Muscle layer of colon (tissue), 2 donors: Measurements from ENCODE around the gene ZNF547.
"Not testable (repeated sequence)": the region's sequence is repeated elsewhere in the genome, so short reads cannot be mapped to it uniquely, and the experiment has no call there.

Experiments
- H3K27ac ChIP-seq: one replicate; pipeline ENCODE4 v1.7.0; 2013; ENCODE audit warnings: low read depth, mild to moderate bottlenecking, low read length, moderate library complexity
- H3K27me3 ChIP-seq, 2 donors: one replicate each; pipeline ENCODE4 v1.7.0; 2013; ENCODE audit warnings: low read length in 2 of 2, mild to moderate bottlenecking in 2 of 2; ENCODE audit not compliant: insufficient read depth in 2 of 2, control insufficient read depth in 1 of 2
- H3K36me3 ChIP-seq: one replicate; pipeline ENCODE4 v1.7.0; 2013; ENCODE audit warnings: mild to moderate bottlenecking, low read length; ENCODE audit not compliant: insufficient read depth
- H3K4me1 ChIP-seq: one replicate; pipeline ENCODE4 v1.7.0; 2013; ENCODE audit warnings: mild to moderate bottlenecking, low read length; ENCODE audit not compliant: insufficient read depth
- H3K4me3 ChIP-seq, 2 donors: one replicate each; pipeline ENCODE4 v1.7.0; 2013; ENCODE audit warnings: low read length in 2 of 2, low read depth in 1 of 2, mild to moderate bottlenecking in 1 of 2, moderate library complexity in 1 of 2
- H3K9ac ChIP-seq: one replicate; pipeline ENCODE4 v1.7.0; 2013; ENCODE audit warnings: low read length
- H3K9me3 ChIP-seq: one replicate; pipeline ENCODE4 v1.7.0; 2013; ENCODE audit warnings: mild to moderate bottlenecking, low read length
- donor health status: abdominal sarcoma.
- donor health status: Adenocarcinoma of cecum.

The ZNF547 gene

DNA sequence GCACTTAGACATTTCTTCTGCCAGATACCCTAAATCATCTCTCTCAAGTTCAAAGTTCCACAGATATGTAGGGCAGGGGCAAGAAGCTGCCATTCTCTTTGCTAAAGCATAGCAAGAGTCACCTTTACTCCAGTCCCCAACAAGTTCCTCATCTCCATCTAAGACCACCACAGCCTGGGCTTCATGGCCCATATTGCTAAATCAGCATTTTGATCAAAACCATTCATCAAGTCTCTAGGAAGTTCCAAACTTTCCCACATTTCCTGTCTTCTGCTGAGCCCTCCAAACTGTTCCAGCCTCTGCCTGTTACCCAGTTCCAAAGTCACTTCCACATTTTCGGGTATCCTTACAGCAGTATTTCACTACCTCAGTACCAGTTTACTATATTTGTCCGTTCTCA lies 11.3 kb downstream of the ZNF547 start:
- not testable (repeated sequence) for H3K27ac ChIP-seq, H3K4me1 ChIP-seq, H3K4me3 ChIP-seq, H3K27me3 ChIP-seq, H3K9ac ChIP-seq
- Histone ChIP-seq H3K36me3 (peaks cover 53% of the 10 kb centered on the region), H3K9me3 (peaks cover 25% of the 10 kb centered on the region)

DNA sequence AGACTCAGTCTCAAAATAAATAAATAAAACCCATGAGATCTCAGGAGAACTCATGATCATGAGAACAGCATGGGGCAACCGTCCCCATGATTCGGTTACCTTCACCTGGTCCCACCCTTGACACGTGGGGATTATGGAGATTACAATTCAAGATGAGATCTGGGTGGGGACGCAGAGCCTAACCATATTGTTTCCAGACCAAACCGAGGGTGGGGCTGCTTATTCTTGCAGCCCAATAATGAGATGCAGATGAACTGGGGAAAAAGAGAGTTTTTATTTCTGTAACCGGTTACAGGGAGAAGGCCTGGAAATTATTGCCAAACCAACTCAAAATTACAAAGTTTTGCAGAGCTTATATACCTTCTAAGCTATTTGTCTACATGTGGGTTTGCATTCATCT lies 12.8 kb downstream of the ZNF547 start:
- Histone ChIP-seq H3K27ac (no peak overlapping the region), H3K9ac (no peak overlapping the region), H3K27me3 (no peaks in the 10 kb centered on the region), H3K4me3 (no peak overlapping the region), H3K36me3 (peaks cover 53% of the 10 kb centered on the region), H3K9me3 (peaks cover 25% of the 10 kb centered on the region), H3K4me1 (no peaks in the 10 kb centered on the region)

DNA sequence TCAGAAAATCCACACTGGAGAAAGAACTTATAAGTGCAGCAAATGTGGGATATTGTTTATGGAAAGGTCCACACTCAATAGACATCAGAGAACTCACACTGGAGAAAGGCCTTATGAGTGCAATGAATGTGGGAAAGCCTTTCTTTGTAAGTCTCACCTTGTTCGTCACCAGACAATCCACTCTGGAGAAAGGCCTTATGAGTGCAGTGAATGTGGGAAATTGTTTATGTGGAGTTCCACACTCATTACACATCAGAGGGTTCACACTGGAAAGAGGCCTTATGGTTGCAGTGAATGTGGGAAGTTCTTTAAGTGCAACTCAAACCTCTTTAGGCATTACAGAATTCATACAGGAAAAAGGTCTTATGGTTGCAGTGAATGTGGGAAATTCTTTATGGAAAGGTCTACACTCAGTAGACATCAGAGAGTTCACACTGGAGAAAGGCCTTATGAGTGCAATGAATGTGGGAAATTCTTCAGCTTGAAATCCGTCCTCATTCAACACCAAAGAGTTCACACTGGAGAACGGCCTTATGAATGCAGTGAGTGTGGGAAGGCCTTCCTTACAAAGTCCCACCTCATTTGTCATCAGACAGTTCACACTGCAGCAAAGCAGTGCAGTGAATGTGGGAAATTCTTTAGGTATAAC lies 14.3 kb downstream of the ZNF547 start:
- Histone ChIP-seq H3K27me3 (no peaks in the 10 kb centered on the region), H3K4me3 (no peak overlapping the region), H3K4me1 (no peaks in the 10 kb centered on the region), H3K9me3 (peaks cover 25% of the 10 kb centered on the region), H3K36me3 (peaks cover 40% of the 10 kb centered on the region), H3K9ac (no peak overlapping the region), H3K27ac (no peak overlapping the region)

DNA sequence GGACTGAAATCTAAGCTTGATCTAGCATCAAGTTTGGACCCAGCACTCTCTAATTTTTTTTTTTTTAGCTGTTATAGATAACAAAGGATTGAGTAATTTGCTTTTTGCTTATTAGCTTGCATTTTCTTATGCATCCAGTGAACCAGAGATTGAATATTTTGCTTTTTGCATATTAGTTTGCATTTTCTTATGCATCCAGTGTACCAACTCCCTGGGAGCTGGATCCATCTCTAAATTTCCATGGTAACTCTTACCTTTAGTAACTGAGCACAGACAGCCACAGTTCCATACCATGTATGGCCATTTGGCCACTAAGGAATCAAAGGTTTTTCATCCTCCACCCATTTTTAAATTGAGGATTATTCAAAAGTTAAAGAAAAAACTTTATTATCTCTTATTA lies 17.6 kb downstream of the ZNF547 start:
- no peak overlapping the region for H3K27ac ChIP-seq
- no peak overlapping the region for H3K9ac ChIP-seq
- no peak overlapping the region for H3K4me3 ChIP-seq
- no peaks in the 10 kb centered on the region for H3K4me1 ChIP-seq
- no peaks in the 10 kb centered on the region for H3K27me3 ChIP-seq
- H3K36me3 ChIP-seq, result peaks cover 19% of the 10 kb centered on the region
- H3K9me3 ChIP-seq, result peaks cover 22% of the 10 kb centered on the region

GRCh38 chr19:57382806-57383488 lies 19.6 kb downstream of the ZNF547 start:
- H3K4me1 ChIP-seq, result no peaks in the 10 kb centered on the region
- H3K27me3 ChIP-seq, result no peaks in the 10 kb centered on the region
- no peak overlapping the region for H3K9ac ChIP-seq
- no peak overlapping the region for H3K27ac ChIP-seq
- peaks cover 8% of the 10 kb centered on the region for H3K9me3 ChIP-seq
- no peak overlapping the region for H3K4me3 ChIP-seq
- H3K36me3 ChIP-seq, result peaks cover 5% of the 10 kb centered on the region

- no peaks in the 10 kb centered on the region for H3K27me3 ChIP-seq
- H3K4me1 ChIP-seq, result peaks cover 15% of the 10 kb centered on the region
- peak overlapping the region; percentile 39 for H3K9ac ChIP-seq
- peaks cover 4% of the 10 kb centered on the region for H3K9me3 ChIP-seq
- H3K4me3 ChIP-seq, result peak overlapping the region in 1 of 2 donors; percentile 94
- H3K27ac ChIP-seq, result peak overlapping the region; percentile 43
- H3K36me3 ChIP-seq, result peaks cover 16% of the 10 kb centered on the region
Observed at GRCh38 chr19:57389194-57389729, 25.9 kb downstream of the ZNF547 start.

GRCh38 chr19:57389730-57390598 lies 26.6 kb downstream of the ZNF547 start, which contains the start of gene ZNF548:
Gene ZNF548, plus strand, starts transcription at chr19:57389854. Its CDS starts 246 bp downstream, at chr19:57390100.
- H3K36me3 ChIP-seq, result peaks cover 20% of the 10 kb centered on the region
- H3K9me3 ChIP-seq, result peaks cover 8% of the 10 kb centered on the region
- H3K9ac ChIP-seq, result peak within 1 kb of the TSS; percentile 75
- H3K4me1 ChIP-seq, result peaks cover 15% of the 10 kb centered on the region
- H3K27ac ChIP-seq, result peak within 1 kb of the TSS; percentile 43
- no peaks in the 10 kb centered on the region for H3K27me3 ChIP-seq
- H3K4me3 ChIP-seq, result peak within 1 kb of the TSS; percentile 54 to 94

DNA sequence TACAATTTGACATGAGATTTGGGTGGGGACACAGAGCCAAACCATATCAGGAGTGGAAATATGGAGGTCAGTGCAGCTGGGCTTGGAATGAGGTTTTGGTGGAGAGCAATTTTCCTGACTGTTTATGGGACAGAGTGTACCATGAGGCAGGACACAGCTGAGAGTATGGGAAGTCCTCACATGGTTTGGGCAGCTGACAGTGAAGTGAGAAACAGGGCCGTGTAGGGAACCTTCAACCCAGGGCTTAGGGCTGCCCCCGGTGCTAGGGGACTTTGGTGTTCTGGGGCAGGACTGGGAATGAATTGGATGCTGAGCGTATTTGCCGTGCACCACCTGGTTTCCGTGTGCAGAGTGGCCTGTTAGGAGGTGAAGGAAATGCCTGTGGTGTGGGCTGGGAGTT lies 32.4 kb downstream of the ZNF547 start:
- Histone ChIP-seq H3K27me3 (no peaks in the 10 kb centered on the region), H3K27ac (no peak overlapping the region), H3K9me3 (peaks cover 23% of the 10 kb centered on the region), H3K9ac (no peak overlapping the region), H3K4me1 (peaks cover 6% of the 10 kb centered on the region), H3K4me3 (no peak overlapping the region), H3K36me3 (peaks cover 58% of the 10 kb centered on the region)

DNA sequence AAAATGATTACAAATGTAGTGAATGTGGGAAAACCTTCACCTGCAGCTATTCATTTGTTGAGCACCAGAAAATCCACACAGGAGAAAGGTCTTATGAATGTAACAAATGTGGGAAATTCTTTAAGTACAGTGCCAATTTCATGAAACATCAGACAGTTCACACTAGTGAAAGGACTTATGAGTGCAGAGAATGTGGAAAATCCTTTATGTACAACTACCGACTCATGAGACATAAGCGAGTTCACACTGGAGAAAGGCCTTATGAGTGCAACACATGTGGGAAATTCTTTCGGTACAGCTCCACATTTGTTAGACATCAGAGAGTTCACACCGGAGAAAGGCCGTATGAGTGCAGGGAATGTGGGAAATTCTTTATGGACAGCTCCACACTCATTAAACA lies 35.5 kb downstream of the ZNF547 start:
- Histone ChIP-seq H3K9ac (no peak overlapping the region), H3K4me1 (no peaks in the 10 kb centered on the region), H3K9me3 (peaks cover 38% of the 10 kb centered on the region), H3K27ac (no peak overlapping the region), H3K27me3 (no peaks in the 10 kb centered on the region), H3K36me3 (peaks cover 53% of the 10 kb centered on the region), H3K4me3 (no peak overlapping the region)

- no peak overlapping the region for H3K9ac ChIP-seq
- no peaks in the 10 kb centered on the region for H3K4me1 ChIP-seq
- H3K36me3 ChIP-seq, result peaks cover 14% of the 10 kb centered on the region
- H3K9me3 ChIP-seq, result peaks cover 16% of the 10 kb centered on the region
- no peak overlapping the region for H3K4me3 ChIP-seq
- H3K27me3 ChIP-seq, result no peaks in the 10 kb centered on the region
- H3K27ac ChIP-seq, result no peak overlapping the region
Observed at GRCh38 chr19:57403737-57404563, 40.6 kb downstream of the ZNF547 start.
